Peyer's patch (tissue), 4 donors: ENCODE results near the gene EFTUD2.

Source experiments
- POLR2A ChIP-seq, 2 donors: fragments of 450-650 bp; IDR thresholded peaks; one replicate each; pipeline ENCODE4 v1.5.1; 2017; ENCODE audit warnings: antibody characterized with exemption in 2 of 2, mild to moderate bottlenecking in 2 of 2, moderate library complexity in 2 of 2
- TF ChIP-seq, protein P1 (sequence below), 6 experiments: fragments of 450-650 bp in 4 of 6; fragments of 200-600 bp in 2 of 6; sonication (generic) in 1 of 6; IDR thresholded peaks; one replicate each; pipeline ENCODE4 v1.5.1; 2017 to 2019; ENCODE audit warnings: antibody characterized with exemption in 6 of 6, mild to moderate bottlenecking in 3 of 6, moderate library complexity in 1 of 6

DNA sequence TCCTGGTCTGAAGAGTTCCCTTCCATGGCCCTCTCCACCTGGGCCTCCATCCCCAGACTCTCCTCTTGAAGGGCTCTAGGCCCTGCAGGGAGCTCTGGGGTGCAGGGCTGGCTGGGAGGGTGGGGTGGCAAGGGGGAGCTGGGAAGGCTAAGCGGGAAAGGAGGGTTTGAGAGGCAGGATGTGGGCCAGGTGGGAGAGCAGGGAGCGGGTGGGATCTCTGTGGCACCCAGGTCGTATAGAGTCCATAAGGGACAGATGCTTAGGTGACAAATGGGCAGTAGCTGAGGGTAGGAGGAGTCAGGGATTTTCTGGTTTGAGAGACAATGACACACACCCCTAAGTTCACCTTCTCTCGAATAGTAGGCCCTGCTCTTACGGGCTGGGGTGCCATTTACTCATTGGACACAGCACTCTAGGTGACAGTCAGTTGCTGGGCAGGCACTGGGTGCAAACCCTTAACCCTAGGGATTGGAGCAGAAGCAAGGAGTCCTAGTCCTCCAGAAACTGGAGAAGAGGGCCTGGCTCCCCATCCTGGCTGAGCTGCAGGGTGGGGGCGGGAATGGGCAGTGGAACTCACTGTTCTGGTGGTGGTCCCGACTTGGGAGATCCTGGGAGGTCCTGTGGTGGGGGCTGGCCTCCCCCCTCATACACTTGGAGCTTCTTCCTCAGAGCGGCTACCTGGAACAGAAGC is 33.0 kb upstream of the EFTUD2 start:
- TF ChIP-seq, protein P1, sequence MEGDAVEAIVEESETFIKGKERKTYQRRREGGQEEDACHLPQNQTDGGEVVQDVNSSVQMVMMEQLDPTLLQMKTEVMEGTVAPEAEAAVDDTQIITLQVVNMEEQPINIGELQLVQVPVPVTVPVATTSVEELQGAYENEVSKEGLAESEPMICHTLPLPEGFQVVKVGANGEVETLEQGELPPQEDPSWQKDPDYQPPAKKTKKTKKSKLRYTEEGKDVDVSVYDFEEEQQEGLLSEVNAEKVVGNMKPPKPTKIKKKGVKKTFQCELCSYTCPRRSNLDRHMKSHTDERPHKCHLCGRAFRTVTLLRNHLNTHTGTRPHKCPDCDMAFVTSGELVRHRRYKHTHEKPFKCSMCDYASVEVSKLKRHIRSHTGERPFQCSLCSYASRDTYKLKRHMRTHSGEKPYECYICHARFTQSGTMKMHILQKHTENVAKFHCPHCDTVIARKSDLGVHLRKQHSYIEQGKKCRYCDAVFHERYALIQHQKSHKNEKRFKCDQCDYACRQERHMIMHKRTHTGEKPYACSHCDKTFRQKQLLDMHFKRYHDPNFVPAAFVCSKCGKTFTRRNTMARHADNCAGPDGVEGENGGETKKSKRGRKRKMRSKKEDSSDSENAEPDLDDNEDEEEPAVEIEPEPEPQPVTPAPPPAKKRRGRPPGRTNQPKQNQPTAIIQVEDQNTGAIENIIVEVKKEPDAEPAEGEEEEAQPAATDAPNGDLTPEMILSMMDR (IDR thresholded peaks at IDR 0.05): no peak
- TF ChIP-seq POLR2A (IDR thresholded peaks at IDR 0.05): no peak
